GM12892 (cell line): ENCODE results near the gene ELL.
"Not testable (repeated sequence)": the region's sequence is repeated elsewhere in the genome, so short reads cannot be mapped to it uniquely, and the experiment has no call there.

Experiments
- DNase-seq: peaks from one replicate; pipeline ENCODE4 v3.0.0; 2011; ENCODE audit not compliant: insufficient read length
- FAIRE-seq: peaks from 2 replicates; lab custom pipeline; 2011; peaks lifted over from hg19 to GRCh38; lab: Jason Lieb, UNC
- POLR2A ChIP-seq: IDR thresholded peaks from 2 replicates; pipeline ENCODE4 v1.6.1; 2011; ENCODE audit warnings: low read depth, low read length, control low read depth
- POLR2AphosphoS5 ChIP-seq: IDR thresholded peaks from 2 replicates; pipeline ENCODE4 v1.6.1; 2011; ENCODE audit warnings: low read depth, low read length, control low read depth
- TAF1 ChIP-seq: IDR thresholded peaks from 2 replicates; pipeline ENCODE4 v1.6.1; 2011; ENCODE audit warnings: low read depth, mild to moderate bottlenecking, control low read depth, low read length, borderline replicate concordance

The ELL gene

GRCh38 chr19:18415178-18415867 lies 106.5 kb downstream of the ELL start:
- TF ChIP-seq POLR2A (no peak), TAF1 (no peak), POLR2AphosphoS5 (no peak)
- FAIRE-seq = no peak
- no peak for DNase-seq

GRCh38 chr19:18414504-18415177 lies 107.2 kb downstream of the ELL start:
- no peak for FAIRE-seq

GRCh38 chr19:18412610-18413239 lies 109.1 kb downstream of the ELL start:
- TF ChIP-seq POLR2A = no peak
- no peak for TF ChIP-seq POLR2AphosphoS5
- no peak for TF ChIP-seq TAF1
- FAIRE-seq (no peak), DNase-seq (no peak)

More at GRCh38 chr19:18414504-18415177, 107.2 kb downstream of the ELL start:
- no peak for TF ChIP-seq POLR2A
- TF ChIP-seq TAF1 = no peak
- TF ChIP-seq POLR2AphosphoS5 = no peak
- DNase-seq = no peak

GRCh38 chr19:18408053-18408476 lies 113.8 kb downstream of the ELL start:
- FAIRE-seq (peak; percentile 92), DNase-seq (no peak)
- peak; percentile 41; the same call in 1 of the 2 replicates for TF ChIP-seq POLR2A
- no peak for TF ChIP-seq POLR2AphosphoS5
- peak; percentile 39; the same call in 1 of the 2 replicates for TF ChIP-seq TAF1

GRCh38 chr19:18406749-18407148 lies 115.1 kb downstream of the ELL start:
- DNase-seq = no peak
- no peak for TF ChIP-seq POLR2A
- TF ChIP-seq POLR2AphosphoS5 = no peak
- TF ChIP-seq TAF1 = no peak
- FAIRE-seq = no peak

GRCh38 chr19:18405754-18406153 lies 116.1 kb downstream of the ELL start:
- not testable (repeated sequence) for DNase-seq, FAIRE-seq

- FAIRE-seq, DNase-seq: not testable (repeated sequence)
These were observed 119.2 kb downstream of the ELL start for GRCh38 chr19:18402455-18403248.

DNA sequence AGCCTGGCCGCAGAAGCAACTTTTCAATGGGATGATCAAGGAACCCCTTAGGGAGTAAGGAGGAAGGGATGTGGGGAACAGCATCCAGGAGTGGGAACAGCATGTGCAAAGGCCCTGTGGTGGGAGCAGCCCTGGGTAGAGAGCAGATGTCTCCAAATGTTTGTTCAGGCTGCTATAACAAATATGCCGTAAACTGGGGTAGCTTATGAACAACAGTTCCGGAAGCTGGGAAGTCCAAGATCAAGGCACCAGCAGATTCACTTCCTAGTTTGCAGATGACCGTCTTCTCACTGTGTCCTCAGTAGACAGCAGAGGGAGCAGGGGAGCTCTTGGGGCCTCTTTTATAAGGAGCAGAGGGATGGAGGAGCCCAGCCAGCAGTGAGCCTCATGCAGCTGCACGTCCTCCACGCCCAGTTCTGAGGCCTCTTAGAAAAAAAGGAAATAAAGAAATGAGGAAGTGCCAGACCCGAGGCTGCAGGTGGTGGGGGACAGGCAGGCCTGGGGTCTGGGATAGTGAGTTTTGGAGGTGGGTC lies 120.2 kb downstream of the ELL start:
- TF ChIP-seq POLR2A = 0 out of 2 replicates have a peak, but pooled peaks have one; percentile 18
- 0 out of 2 replicates have a peak, but pooled peaks have one; percentile 42 for TF ChIP-seq TAF1
- no peak for TF ChIP-seq POLR2AphosphoS5
- DNase-seq (no peak), FAIRE-seq (peak; percentile 96)

DNA sequence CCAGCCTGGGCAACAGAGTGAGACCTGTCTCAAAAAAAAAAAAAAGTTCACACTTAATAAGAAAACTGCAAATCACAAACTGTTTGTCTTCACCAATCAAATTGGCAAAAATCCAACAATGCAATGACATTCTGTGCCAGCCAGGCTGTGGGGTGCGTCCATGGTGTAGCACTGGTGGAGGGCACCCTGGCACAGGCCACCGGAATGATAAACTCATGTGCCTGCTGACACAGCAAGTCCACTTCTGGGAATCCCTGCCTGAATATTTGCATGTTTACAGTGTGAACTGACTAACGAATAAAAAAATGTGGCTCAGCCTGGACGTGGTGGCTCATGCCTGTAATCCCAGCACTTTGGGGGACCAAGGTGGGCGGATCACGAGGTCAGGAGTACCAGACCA lies 122.9 kb downstream of the ELL start:
- FAIRE-seq (no peak), DNase-seq (no peak)
- no peak for TF ChIP-seq POLR2AphosphoS5
- no peak for TF ChIP-seq TAF1
- TF ChIP-seq POLR2A = no peak

DNA sequence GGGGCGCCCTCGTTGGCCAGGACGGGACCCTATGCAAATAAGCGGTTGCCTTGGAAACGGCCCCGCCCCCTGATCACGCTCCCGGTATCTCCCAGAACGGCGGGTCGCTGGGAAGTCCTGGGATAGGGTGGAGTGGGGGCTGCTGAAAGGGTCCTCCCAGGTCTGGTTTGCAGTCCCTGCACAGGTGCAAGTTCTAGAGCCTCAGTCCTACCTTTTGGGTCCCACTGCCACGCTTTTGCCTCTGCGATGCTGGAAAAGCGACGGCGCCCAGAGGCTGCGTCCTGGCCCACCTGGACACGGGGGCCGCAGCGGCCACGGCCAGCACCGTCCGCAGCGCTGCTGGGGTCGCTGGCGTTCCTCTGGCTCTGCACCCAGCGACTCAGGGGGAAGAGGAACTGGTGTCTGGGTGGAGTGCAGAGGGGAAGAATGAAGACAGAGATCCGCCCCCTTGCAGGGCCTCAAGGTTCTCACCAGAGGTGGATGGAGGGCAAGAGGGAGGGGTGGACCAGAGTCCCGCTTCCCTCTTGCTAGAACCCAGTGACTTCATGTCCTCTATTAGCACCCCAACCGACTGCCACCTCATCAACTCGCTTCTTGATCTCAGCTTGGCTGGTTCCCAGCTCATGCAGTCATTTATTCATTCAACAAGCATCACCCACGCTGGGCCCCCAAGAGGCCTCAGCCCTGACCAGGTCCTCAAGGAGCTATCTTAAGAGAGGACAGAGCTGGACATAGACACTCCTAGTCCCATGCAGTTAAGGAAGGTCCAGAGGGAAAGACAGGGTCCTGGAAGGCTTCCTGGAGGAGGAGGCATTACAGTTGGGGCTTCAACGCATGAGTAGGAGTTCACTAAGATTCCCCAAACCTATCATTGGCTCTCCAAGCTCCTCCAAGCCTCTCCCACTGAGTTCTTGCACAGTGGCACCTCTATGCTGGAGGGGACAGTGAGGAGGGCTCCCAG lies 124.3 kb downstream of the ELL start, which contains the start of gene LRRC25:
Gene LRRC25 (minus strand): TSS at position 381 of the 961 bp plus-strand sequence. CDS start 659 bp downstream, outside the sequence.
- TF ChIP-seq POLR2A = 0 out of 2 replicates have a peak, but pooled peaks have one; percentile 33
- TF ChIP-seq TAF1 = no peak
- DNase-seq = no peak
- peak; percentile 74 for FAIRE-seq
